Measurements from ENCODE around the gene THSD8.
"Not testable (repeated sequence)": the region's sequence is repeated elsewhere in the genome, so short reads cannot be mapped to it uniquely, and the experiment has no call there.

Gene THSD8

GRCh38 chr19:12806242-12807081, 4.6 kb downstream of the THSD8 start, which contains the start of gene RNASEH2A:
RNASEH2A (plus strand) TSS chr19:12806584; CDS start chr19:12806674, 90 bp downstream.
- no peaks in the 10 kb centered on the region for H3K9me3 ChIP-seq
- intact Hi-C loops (cut with DNase I; ENCODE audit: low total_unique reads), result no loop called here
- DNase-seq, result peak; percentile 84 to 95
- no peaks in the 10 kb centered on the region for H3K27me3 ChIP-seq
- TF ChIP-seq, protein P1, sequence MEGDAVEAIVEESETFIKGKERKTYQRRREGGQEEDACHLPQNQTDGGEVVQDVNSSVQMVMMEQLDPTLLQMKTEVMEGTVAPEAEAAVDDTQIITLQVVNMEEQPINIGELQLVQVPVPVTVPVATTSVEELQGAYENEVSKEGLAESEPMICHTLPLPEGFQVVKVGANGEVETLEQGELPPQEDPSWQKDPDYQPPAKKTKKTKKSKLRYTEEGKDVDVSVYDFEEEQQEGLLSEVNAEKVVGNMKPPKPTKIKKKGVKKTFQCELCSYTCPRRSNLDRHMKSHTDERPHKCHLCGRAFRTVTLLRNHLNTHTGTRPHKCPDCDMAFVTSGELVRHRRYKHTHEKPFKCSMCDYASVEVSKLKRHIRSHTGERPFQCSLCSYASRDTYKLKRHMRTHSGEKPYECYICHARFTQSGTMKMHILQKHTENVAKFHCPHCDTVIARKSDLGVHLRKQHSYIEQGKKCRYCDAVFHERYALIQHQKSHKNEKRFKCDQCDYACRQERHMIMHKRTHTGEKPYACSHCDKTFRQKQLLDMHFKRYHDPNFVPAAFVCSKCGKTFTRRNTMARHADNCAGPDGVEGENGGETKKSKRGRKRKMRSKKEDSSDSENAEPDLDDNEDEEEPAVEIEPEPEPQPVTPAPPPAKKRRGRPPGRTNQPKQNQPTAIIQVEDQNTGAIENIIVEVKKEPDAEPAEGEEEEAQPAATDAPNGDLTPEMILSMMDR (IDR thresholded peaks at IDR 0.05), result peak in 1 of 2 experiments; percentile 13
- peak within 1 kb of the TSS; percentile 53 to 54 for H3K4me3 ChIP-seq
- peaks cover 5 to 20% (median 18%) of the 10 kb centered on the region in 4 donors for H3K4me1 ChIP-seq
- H3K36me3 ChIP-seq, result peaks cover 0 to 8% (median 0%) of the 10 kb centered on the region in 3 donors
- H3K27ac ChIP-seq, result peak within 1 kb of the TSS; percentile 41 to 67

- intact Hi-C loops (cut with DNase I; ENCODE audit: low total_unique reads), result no loop called here
Measured at GRCh38 chr19:12815088-12815487, 13.2 kb downstream of the THSD8 start.

DNA sequence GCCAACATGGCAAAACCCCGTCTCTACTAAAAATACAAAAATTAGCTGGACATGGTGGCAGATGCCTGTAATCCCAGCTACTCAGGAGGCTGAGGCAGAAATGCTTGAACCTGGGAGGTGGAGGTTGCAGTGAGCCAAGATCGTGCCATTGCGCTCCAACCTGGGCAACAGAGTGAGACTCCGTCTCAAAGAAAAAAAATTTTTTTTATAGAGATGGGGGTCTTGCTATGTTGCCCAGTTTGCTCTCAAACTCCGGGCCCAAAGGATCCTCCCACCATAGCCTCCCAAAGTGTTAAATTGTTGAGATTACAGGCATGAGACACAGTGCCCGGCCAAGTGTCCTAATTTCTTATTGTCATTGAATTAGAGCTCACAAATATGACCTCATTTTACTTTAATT, 15.3 kb downstream of the THSD8 start:
- H3K4me3 ChIP-seq; H3K9me3 ChIP-seq; H3K4me1 ChIP-seq; H3K27me3 ChIP-seq; H3K27ac ChIP-seq; DNase-seq; intact Hi-C loops (cut with DNase I; ENCODE audit: low total_unique reads): not testable (repeated sequence)
- H3K36me3 ChIP-seq, result peaks cover 0 to 21% (median 0%) of the 10 kb centered on the region in 3 donors

More at GRCh38 chr19:12815088-12815487, 13.2 kb downstream of the THSD8 start:
- H3K4me3 ChIP-seq, result no peak overlapping the region
- H3K36me3 ChIP-seq, result peaks cover 0 to 29% (median 0%) of the 10 kb centered on the region in 3 donors
- no peak for DNase-seq
- no peaks in the 10 kb centered on the region for H3K4me1 ChIP-seq
- no peaks in the 10 kb centered on the region for H3K9me3 ChIP-seq
- no peak overlapping the region for H3K27ac ChIP-seq
- TF ChIP-seq, protein P1 (IDR thresholded peaks at IDR 0.05), result no peak
- H3K27me3 ChIP-seq, result no peaks in the 10 kb centered on the region

DNA sequence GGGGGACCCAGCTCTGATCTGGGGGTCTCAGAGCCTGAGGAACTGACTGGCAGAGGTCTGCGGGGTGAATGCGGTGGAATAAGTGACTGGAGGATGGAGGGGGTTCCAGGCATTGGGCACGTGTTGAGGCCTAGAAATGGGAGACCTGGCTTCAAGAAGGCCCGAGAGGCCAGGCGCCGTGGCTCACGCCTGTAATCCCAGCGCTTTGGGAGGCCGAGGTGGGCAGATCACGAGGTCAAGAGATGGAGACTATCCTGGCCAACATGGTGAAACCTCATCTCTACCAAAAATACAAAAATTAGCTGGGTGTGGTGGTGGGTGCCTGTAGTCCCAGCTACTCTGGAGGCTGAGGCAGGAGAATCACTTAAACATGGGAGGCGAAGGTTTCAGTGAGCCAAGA, 15.9 kb downstream of the THSD8 start:
- intact Hi-C loops (cut with DNase I; ENCODE audit: low total_unique reads); H3K4me3 ChIP-seq; H3K27me3 ChIP-seq; H3K27ac ChIP-seq; H3K9me3 ChIP-seq; DNase-seq; H3K4me1 ChIP-seq: not testable (repeated sequence)
- H3K36me3 ChIP-seq, result peaks cover 0 to 17% (median 0%) of the 10 kb centered on the region in 3 donors

- no peaks in the 10 kb centered on the region for H3K9me3 ChIP-seq
- no peak for DNase-seq
- TF ChIP-seq, protein P1 (IDR thresholded peaks at IDR 0.05), result no peak
- peaks cover 0 to 42% of the 10 kb centered on the region in 2 donors for H3K27me3 ChIP-seq
- H3K4me1 ChIP-seq, result peaks cover 0 to 5% (median 3%) of the 10 kb centered on the region in 4 donors
- H3K36me3 ChIP-seq, result no peaks in the 10 kb centered on the region
- H3K27ac ChIP-seq, result no peak overlapping the region
- no peak overlapping the region for H3K4me3 ChIP-seq
- intact Hi-C loops (cut with DNase I; ENCODE audit: low total_unique reads), result no loop called here
Measured at GRCh38 chr19:12821761-12822160, 19.9 kb downstream of the THSD8 start.

- Histone ChIP-seq H3K9me3 (no peaks in the 10 kb centered on the region), H3K36me3 (no peaks in the 10 kb centered on the region), H3K27me3 (peaks cover 3 to 80% of the 10 kb centered on the region in 2 donors), H3K27ac (no peak overlapping the region), H3K4me3 (no peak overlapping the region), H3K4me1 (peaks cover 0 to 10% (median 3%) of the 10 kb centered on the region in 4 donors)
- TF ChIP-seq, protein P1 (IDR thresholded peaks at IDR 0.05), result no peak
- no peak for DNase-seq
- intact Hi-C loops (cut with DNase I; ENCODE audit: low total_unique reads), result no loop called here
Measured at GRCh38 chr19:12825254-12826131, 23.6 kb downstream of the THSD8 start.
